B cell (primary cell): Measurements from ENCODE around the gene ERC1.

Experiments used
- EZH2 ChIP-seq: IDR thresholded peaks from 2 replicates; pipeline ENCODE4 v1.6.1; 2012; ENCODE audit warnings: borderline replicate concordance, low read depth, mild to moderate bottlenecking, moderate library complexity, low read length; ENCODE audit not compliant: insufficient read depth, poor library complexity, severe bottlenecking
- TF ChIP-seq, protein P1 (sequence below): fragments of 200-600 bp; IDR thresholded peaks from one replicate; pipeline ENCODE4 v1.8.0; 2022; ENCODE audit warnings: antibody characterized with exemption, mild to moderate bottlenecking

DNA sequence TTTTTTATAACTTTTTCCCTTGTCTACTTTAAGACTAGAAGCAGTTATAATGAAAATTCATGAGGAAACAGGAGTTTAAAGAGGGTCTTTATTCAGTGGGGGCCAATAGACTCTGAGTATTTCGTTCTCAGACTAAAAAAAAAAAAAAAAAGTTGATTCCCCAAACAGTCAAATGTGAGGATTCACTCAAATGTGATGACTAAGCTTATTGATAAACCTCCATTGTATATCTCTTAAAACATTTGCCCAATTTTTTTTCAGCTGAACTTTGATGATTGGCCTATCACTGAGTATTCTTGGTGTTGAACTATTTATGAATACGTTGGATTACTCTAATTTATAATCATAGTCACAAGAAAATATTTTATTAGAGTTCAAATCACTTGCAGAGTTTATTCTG is 265.3 kb downstream of the ERC1 start:
- TF ChIP-seq, protein P1, sequence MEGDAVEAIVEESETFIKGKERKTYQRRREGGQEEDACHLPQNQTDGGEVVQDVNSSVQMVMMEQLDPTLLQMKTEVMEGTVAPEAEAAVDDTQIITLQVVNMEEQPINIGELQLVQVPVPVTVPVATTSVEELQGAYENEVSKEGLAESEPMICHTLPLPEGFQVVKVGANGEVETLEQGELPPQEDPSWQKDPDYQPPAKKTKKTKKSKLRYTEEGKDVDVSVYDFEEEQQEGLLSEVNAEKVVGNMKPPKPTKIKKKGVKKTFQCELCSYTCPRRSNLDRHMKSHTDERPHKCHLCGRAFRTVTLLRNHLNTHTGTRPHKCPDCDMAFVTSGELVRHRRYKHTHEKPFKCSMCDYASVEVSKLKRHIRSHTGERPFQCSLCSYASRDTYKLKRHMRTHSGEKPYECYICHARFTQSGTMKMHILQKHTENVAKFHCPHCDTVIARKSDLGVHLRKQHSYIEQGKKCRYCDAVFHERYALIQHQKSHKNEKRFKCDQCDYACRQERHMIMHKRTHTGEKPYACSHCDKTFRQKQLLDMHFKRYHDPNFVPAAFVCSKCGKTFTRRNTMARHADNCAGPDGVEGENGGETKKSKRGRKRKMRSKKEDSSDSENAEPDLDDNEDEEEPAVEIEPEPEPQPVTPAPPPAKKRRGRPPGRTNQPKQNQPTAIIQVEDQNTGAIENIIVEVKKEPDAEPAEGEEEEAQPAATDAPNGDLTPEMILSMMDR = no peak
- TF ChIP-seq EZH2 = no peak
